T47D (cell line): ENCODE data around the gene DYNLT4.
"Not testable (repeated sequence)": the region's sequence is repeated elsewhere in the genome, so short reads cannot be mapped to it uniquely, and the experiment has no call there.

Experiments used
- DNase-seq, 2 experiments: peaks; one replicate each; pipeline versions ENCODE4 v3.0.0 to v3.0.0-alpha.2; 2011 to 2012; ENCODE audit warnings: low read depth in 1 of 2, low spot score in 1 of 2
- JUND ChIP-seq: IDR thresholded peaks from 2 replicates; pipeline ENCODE4 v1.6.1; 2012; ENCODE audit warnings: low read depth
- in situ Hi-C: cut with HindIII; loops from 2 replicates; pipeline ENCODE4 v1.10.0; 2016; ENCODE audit warnings: low sequenced_read_pairs, low pct_unique_long_range_greater_than_20kb

Gene DYNLT4

GRCh38 chr1:44835738-44836675, 28.9 kb upstream of the DYNLT4 start:
- in situ Hi-C loops, result no loop called here
- no peak for TF ChIP-seq JUND
- DNase-seq, result peak; percentile 43 to 69

- DNase-seq, result no peak
- in situ Hi-C loops, result no loop called here
- TF ChIP-seq JUND, result no peak
Measured at GRCh38 chr1:44834328-44834727, 27.2 kb upstream of the DYNLT4 start.

GRCh38 chr1:44832056-44832705, 25.0 kb upstream of the DYNLT4 start:
- in situ Hi-C loops, result no loop called here
- TF ChIP-seq JUND, result no peak
- DNase-seq, result no peak

- in situ Hi-C loops, result no loop called here
Measured at GRCh38 chr1:44831516-44831915, 24.4 kb upstream of the DYNLT4 start.

GRCh38 chr1:44830900-44831304, 23.8 kb upstream of the DYNLT4 start:
- DNase-seq, result no peak
- no peak for TF ChIP-seq JUND
- in situ Hi-C loops, result no loop called here

More at GRCh38 chr1:44831516-44831915, 24.4 kb upstream of the DYNLT4 start:
- TF ChIP-seq JUND, result no peak
- no peak for DNase-seq

GRCh38 chr1:44829506-44830384, 22.6 kb upstream of the DYNLT4 start:
- TF ChIP-seq JUND, result no peak
- in situ Hi-C loops, result no loop called here
- DNase-seq, result no peak

GRCh38 chr1:44828841-44829440, 21.8 kb upstream of the DYNLT4 start:
- in situ Hi-C loops, result no loop called here
- DNase-seq, result no peak
- no peak for TF ChIP-seq JUND

GRCh38 chr1:44828003-44828651, 21.0 kb upstream of the DYNLT4 start:
- in situ Hi-C loops, result no loop called here

GRCh38 chr1:44827197-44828002, 20.2 kb upstream of the DYNLT4 start:
- in situ Hi-C loops, result no loop called here
- DNase-seq, result no peak
- no peak for TF ChIP-seq JUND

More at GRCh38 chr1:44828003-44828651, 21.0 kb upstream of the DYNLT4 start:
- TF ChIP-seq JUND, result no peak
- DNase-seq, result no peak

GRCh38 chr1:44826375-44827196, 19.4 kb upstream of the DYNLT4 start:
- in situ Hi-C loops, result no loop called here
- no peak for TF ChIP-seq JUND
- DNase-seq, result no peak

GRCh38 chr1:44824392-44824791, 17.2 kb upstream of the DYNLT4 start:
- in situ Hi-C loops, DNase-seq: not testable (repeated sequence)
